ENCODE measurements around the gene NCOA1. TPM values are rescaled to one million over a fixed set of nuclear protein-coding genes. Genes with fewer than 3 reads are reported as not detected.

The NCOA1 gene
- 50.0 TPM for total RNA-seq (2013)
- 10 to 100 TPM in 2 of 3 donors, 1 to 10 TPM in 1; 7.3 to 30.2 (median 10.2) TPM for polyA plus RNA-seq
- 42.8 and 43.4 TPM in 2 replicates for polyA minus RNA-seq
- total RNA-seq: 104 to 193 (median 153) reads per million in 11 experiments

- Histone ChIP-seq H3K9ac (ENCODE audit: insufficient read depth, low read length, poor library complexity, severe bottlenecking) (peak within 1 kb of the TSS; percentile 82), H3K4me3 (replicated peaks in 1 of 3; ENCODE audit: low read depth in 2 of 3, low read length in 3 of 3) (peak within 1 kb of the TSS; percentile 64 to 96 (median 85)), H3K4me2 (replicated peaks; ENCODE audit: extremely low read depth, low read length, poor library complexity, severe bottlenecking) (peak within 1 kb of the TSS; percentile 89), H3K27ac (ENCODE audit: low read depth in 1 of 2, low read length in 2 of 2) (peak within 1 kb of the TSS; percentile 82 to 87), H3K9me3 (replicated peaks in 1 of 2; ENCODE audit: control insufficient read depth in 1 of 2, insufficient read depth in 1 of 2, low read length in 2 of 2) (no peaks in the 10 kb centered on the region), H3K27me3 (ENCODE audit: control insufficient read depth in 2 of 2, insufficient read depth in 2 of 2, low read length in 2 of 2) (no peaks in the 10 kb centered on the region), H3K4me1 (ENCODE audit: control insufficient read depth in 1 of 2, insufficient read depth in 2 of 2, low read length in 2 of 2) (peaks cover 40 to 41% of the 10 kb centered on the region in 2 donors), H4K20me1 (ENCODE audit: insufficient read depth, low read length) (peaks cover 32% of the 10 kb centered on the region), H2AFZ (ENCODE audit: insufficient read depth, low read depth, low read length, poor library complexity, severe bottlenecking) (peak within 1 kb of the TSS; percentile 82), H3K36me3 (replicated peaks in 1 of 2; ENCODE audit: control insufficient read depth in 1 of 2, insufficient read depth in 2 of 2, low read length in 2 of 2) (no peaks in the 10 kb centered on the region), H3K79me2 (ENCODE audit: insufficient read depth, low read length) (peaks cover 43% of the 10 kb centered on the region)
- peaks cover 45% of the 10 kb centered on the region for H3K4me1 Mint-ChIP-seq
- under 1% methylated on average over 99 of the region's 113 CpGs for WGBS (ENCODE audit: insufficient coverage)
- peak; percentile 61 to 72 (median 67) for DNase-seq
- intact Hi-C loops (cut with micrococcal nuclease): loop anchor here (5.0 kb wide), 2 partner anchors 34 to 39 kb away; no protein-coding TSS in a partner anchor
- H3K9me3 Mint-ChIP-seq: no peaks in the 10 kb centered on the region
- H3K4me3 Mint-ChIP-seq: peak within 1 kb of the TSS; percentile 95 to 96
- peak within 1 kb of the TSS; percentile 87 to 96 (median 93) for H3K27ac Mint-ChIP-seq
- no peaks in the 10 kb centered on the region for H3K36me3 Mint-ChIP-seq
- no peaks in the 10 kb centered on the region for H3K27me3 Mint-ChIP-seq (ENCODE audit: low read depth in 3 of 3)
- no peak for TF ChIP-seq CTCF (IDR thresholded peaks at IDR 0.05)
Observed at GRCh38 chr2:24490690-24491541, at the start of gene NCOA1. Gene NCOA1 (plus strand): TSS chr2:24491254. CDS start chr2:24658678, 167,424 bp downstream.

GRCh38 chr2:24448797-24449196, 42.3 kb upstream of the NCOA1 start:
- Histone ChIP-seq H4K20me1 (ENCODE audit: insufficient read depth, low read length) (no peaks in the 10 kb centered on the region), H3K9me3 (replicated peaks in 1 of 2; ENCODE audit: control insufficient read depth in 1 of 2, insufficient read depth in 1 of 2, low read length in 2 of 2) (no peaks in the 10 kb centered on the region), H3K9ac (ENCODE audit: insufficient read depth, low read length, poor library complexity, severe bottlenecking) (no peak overlapping the region), H3K4me3 (replicated peaks in 1 of 3; ENCODE audit: low read depth in 2 of 3, low read length in 3 of 3) (peak overlapping the region in 1 of 3 experiments; percentile 52), H3K79me2 (ENCODE audit: insufficient read depth, low read length) (no peaks in the 10 kb centered on the region), H3K4me1 (ENCODE audit: control insufficient read depth in 1 of 2, insufficient read depth in 2 of 2, low read length in 2 of 2) (peaks cover 39 to 57% of the 10 kb centered on the region in 2 donors), H3K4me2 (replicated peaks; ENCODE audit: extremely low read depth, low read length, poor library complexity, severe bottlenecking) (peak overlapping the region; percentile 46), H3K36me3 (replicated peaks in 1 of 2; ENCODE audit: control insufficient read depth in 1 of 2, insufficient read depth in 2 of 2, low read length in 2 of 2) (no peaks in the 10 kb centered on the region), H3K27me3 (ENCODE audit: control insufficient read depth in 2 of 2, insufficient read depth in 2 of 2, low read length in 2 of 2) (no peaks in the 10 kb centered on the region), H3K27ac (ENCODE audit: low read depth in 1 of 2, low read length in 2 of 2) (peak overlapping the region in 1 of 2 donors; percentile 76), H2AFZ (ENCODE audit: insufficient read depth, low read depth, low read length, poor library complexity, severe bottlenecking) (no peak overlapping the region)
- intact Hi-C loops (cut with micrococcal nuclease): no loop called here
- peak overlapping the region in 1 of 2 donors; percentile 58 for H3K4me3 Mint-ChIP-seq
- peaks cover 0 to 3% (median 2%) of the 10 kb centered on the region in 3 donors for H3K27me3 Mint-ChIP-seq (ENCODE audit: low read depth in 3 of 3)
- H3K36me3 Mint-ChIP-seq: peaks cover 0 to 2% of the 10 kb centered on the region in 2 donors
- no peak for TF ChIP-seq CTCF (IDR thresholded peaks at IDR 0.05)
- H3K9me3 Mint-ChIP-seq: peaks cover 0 to 6% (median 2%) of the 10 kb centered on the region in 7 donors
- H3K4me1 Mint-ChIP-seq: peaks cover 39% of the 10 kb centered on the region
- peak overlapping the region; percentile 88 to 98 (median 93) for H3K27ac Mint-ChIP-seq
- peak; percentile 71 to 89 (median 84) for DNase-seq
- WGBS (ENCODE audit: insufficient coverage): no CpG with 5 or more reads among the region's 1 CpG

Measured in CD14-positive monocyte (primary cell).